Right lobe of liver (tissue), 4 donors: ENCODE results near the gene RERE.

Source experiments
- POLR2A ChIP-seq: fragments of 450-650 bp; IDR thresholded peaks from one replicate; pipeline ENCODE4 v1.6.1; 2017; ENCODE audit warnings: antibody characterized with exemption, mild to moderate bottlenecking
- TF ChIP-seq, protein P1 (sequence below), 4 donors: fragments of 200-600 bp in 3 of 4; fragments of 450-650 bp in 1 of 4; IDR thresholded peaks; one replicate each; pipeline versions ENCODE4 v1.5.1 to v1.8.0; 2016 to 2022; ENCODE audit warnings: antibody characterized with exemption in 4 of 4, mild to moderate bottlenecking in 2 of 4
- donor health status: DM: no; HTN: no; CAD: no.
- donor health status: DM: no; HTN: no; CAD: no.
- donor health status: DM: no; HTN: yes; CAD: no.

GRCh38 chr1:8651236-8651890 is 166.1 kb downstream of the RERE start:
- TF ChIP-seq, protein P1, sequence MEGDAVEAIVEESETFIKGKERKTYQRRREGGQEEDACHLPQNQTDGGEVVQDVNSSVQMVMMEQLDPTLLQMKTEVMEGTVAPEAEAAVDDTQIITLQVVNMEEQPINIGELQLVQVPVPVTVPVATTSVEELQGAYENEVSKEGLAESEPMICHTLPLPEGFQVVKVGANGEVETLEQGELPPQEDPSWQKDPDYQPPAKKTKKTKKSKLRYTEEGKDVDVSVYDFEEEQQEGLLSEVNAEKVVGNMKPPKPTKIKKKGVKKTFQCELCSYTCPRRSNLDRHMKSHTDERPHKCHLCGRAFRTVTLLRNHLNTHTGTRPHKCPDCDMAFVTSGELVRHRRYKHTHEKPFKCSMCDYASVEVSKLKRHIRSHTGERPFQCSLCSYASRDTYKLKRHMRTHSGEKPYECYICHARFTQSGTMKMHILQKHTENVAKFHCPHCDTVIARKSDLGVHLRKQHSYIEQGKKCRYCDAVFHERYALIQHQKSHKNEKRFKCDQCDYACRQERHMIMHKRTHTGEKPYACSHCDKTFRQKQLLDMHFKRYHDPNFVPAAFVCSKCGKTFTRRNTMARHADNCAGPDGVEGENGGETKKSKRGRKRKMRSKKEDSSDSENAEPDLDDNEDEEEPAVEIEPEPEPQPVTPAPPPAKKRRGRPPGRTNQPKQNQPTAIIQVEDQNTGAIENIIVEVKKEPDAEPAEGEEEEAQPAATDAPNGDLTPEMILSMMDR (IDR thresholded peaks at IDR 0.05): no peak
- no peak for TF ChIP-seq POLR2A
